Measurements from ENCODE around the gene ECSIT.

The ECSIT gene

GRCh38 chr19:11464333-11465265, 64.3 kb downstream of the ECSIT start:
- ATAC-seq = no peak
- TF ChIP-seq ZNF70 (CRISPR knock-in tag; IDR thresholded peaks at IDR 0.05) (no peak), PPARA (CRISPR knock-in tag; IDR thresholded peaks at IDR 0.05; ENCODE audit: borderline replicate concordance) (no peak), ZC3H10 (CRISPR knock-in tag; IDR thresholded peaks at IDR 0.05) (no peak), ESRRG (CRISPR knock-in tag; IDR thresholded peaks at IDR 0.05) (no peak)
- TF ChIP-seq, protein P1, sequence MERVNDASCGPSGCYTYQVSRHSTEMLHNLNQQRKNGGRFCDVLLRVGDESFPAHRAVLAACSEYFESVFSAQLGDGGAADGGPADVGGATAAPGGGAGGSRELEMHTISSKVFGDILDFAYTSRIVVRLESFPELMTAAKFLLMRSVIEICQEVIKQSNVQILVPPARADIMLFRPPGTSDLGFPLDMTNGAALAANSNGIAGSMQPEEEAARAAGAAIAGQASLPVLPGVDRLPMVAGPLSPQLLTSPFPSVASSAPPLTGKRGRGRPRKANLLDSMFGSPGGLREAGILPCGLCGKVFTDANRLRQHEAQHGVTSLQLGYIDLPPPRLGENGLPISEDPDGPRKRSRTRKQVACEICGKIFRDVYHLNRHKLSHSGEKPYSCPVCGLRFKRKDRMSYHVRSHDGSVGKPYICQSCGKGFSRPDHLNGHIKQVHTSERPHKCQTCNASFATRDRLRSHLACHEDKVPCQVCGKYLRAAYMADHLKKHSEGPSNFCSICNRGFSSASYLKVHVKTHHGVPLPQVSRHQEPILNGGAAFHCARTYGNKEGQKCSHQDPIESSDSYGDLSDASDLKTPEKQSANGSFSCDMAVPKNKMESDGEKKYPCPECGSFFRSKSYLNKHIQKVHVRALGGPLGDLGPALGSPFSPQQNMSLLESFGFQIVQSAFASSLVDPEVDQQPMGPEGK (CRISPR knock-in tag; IDR thresholded peaks at IDR 0.05; ENCODE audit: borderline replicate concordance) = no peak
- TF ChIP-seq, protein P2, sequence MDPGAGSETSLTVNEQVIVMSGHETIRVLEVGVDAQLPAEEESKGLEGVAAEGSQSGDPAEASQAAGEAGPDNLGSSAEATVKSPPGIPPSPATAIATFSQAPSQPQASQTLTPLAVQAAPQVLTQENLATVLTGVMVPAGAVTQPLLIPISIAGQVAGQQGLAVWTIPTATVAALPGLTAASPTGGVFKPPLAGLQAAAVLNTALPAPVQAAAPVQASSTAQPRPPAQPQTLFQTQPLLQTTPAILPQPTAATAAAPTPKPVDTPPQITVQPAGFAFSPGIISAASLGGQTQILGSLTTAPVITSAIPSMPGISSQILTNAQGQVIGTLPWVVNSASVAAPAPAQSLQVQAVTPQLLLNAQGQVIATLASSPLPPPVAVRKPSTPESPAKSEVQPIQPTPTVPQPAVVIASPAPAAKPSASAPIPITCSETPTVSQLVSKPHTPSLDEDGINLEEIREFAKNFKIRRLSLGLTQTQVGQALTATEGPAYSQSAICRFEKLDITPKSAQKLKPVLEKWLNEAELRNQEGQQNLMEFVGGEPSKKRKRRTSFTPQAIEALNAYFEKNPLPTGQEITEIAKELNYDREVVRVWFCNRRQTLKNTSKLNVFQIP (CRISPR knock-in tag; IDR thresholded peaks at IDR 0.05; ENCODE audit: borderline replicate concordance, low read depth) = no peak

- TF ChIP-seq CSDC2 (CRISPR knock-in tag; IDR thresholded peaks at IDR 0.05) (no peak), ZC3H10 (CRISPR knock-in tag; IDR thresholded peaks at IDR 0.05) (no peak), ARNTL (CRISPR knock-in tag; IDR thresholded peaks at IDR 0.05; ENCODE audit: borderline replicate concordance, low read depth) (no peak), SNAI2 (CRISPR knock-in tag; IDR thresholded peaks at IDR 0.05) (no peak), TCF4 (CRISPR knock-in tag; IDR thresholded peaks at IDR 0.05; ENCODE audit: borderline replicate concordance) (no peak), GLIS3 (CRISPR knock-in tag; IDR thresholded peaks at IDR 0.05) (no peak), ZNF565 (CRISPR knock-in tag; conservative IDR thresholded peaks at IDR 0.05; ENCODE audit: low read depth) (no peak), ZNF70 (CRISPR knock-in tag; IDR thresholded peaks at IDR 0.05) (no peak), RARB (CRISPR knock-in tag; IDR thresholded peaks at IDR 0.05) (no peak), BACH2 (CRISPR knock-in tag; IDR thresholded peaks at IDR 0.05; ENCODE audit: borderline replicate concordance) (no peak), ZFP3 (CRISPR knock-in tag; IDR thresholded peaks at IDR 0.05) (no peak), ZNF8 (CRISPR knock-in tag; IDR thresholded peaks at IDR 0.05) (no peak), PPARA (CRISPR knock-in tag; IDR thresholded peaks at IDR 0.05; ENCODE audit: borderline replicate concordance) (no peak), OSR1 (CRISPR knock-in tag; IDR thresholded peaks at IDR 0.05) (no peak)
- TF ChIP-seq, protein P2 (CRISPR knock-in tag; IDR thresholded peaks at IDR 0.05; ENCODE audit: borderline replicate concordance, low read depth) = no peak
- TF ChIP-seq, protein P3, sequence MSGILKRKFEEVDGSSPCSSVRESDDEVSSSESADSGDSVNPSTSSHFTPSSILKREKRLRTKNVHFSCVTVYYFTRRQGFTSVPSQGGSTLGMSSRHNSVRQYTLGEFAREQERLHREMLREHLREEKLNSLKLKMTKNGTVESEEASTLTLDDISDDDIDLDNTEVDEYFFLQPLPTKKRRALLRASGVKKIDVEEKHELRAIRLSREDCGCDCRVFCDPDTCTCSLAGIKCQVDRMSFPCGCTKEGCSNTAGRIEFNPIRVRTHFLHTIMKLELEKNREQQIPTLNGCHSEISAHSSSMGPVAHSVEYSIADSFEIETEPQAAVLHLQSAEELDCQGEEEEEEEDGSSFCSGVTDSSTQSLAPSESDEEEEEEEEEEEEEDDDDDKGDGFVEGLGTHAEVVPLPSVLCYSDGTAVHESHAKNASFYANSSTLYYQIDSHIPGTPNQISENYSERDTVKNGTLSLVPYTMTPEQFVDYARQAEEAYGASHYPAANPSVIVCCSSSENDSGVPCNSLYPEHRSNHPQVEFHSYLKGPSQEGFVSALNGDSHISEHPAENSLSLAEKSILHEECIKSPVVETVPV (CRISPR knock-in tag; IDR thresholded peaks at IDR 0.05) = no peak
- TF ChIP-seq, protein P4, sequence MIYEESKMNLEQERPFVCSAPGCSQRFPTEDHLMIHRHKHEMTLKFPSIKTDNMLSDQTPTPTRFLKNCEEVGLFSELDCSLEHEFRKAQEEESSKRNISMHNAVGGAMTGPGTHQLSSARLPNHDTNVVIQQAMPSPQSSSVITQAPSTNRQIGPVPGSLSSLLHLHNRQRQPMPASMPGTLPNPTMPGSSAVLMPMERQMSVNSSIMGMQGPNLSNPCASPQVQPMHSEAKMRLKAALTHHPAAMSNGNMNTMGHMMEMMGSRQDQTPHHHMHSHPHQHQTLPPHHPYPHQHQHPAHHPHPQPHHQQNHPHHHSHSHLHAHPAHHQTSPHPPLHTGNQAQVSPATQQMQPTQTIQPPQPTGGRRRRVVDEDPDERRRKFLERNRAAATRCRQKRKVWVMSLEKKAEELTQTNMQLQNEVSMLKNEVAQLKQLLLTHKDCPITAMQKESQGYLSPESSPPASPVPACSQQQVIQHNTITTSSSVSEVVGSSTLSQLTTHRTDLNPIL (CRISPR knock-in tag; IDR thresholded peaks at IDR 0.05; ENCODE audit: low read depth) = no peak
- TF ChIP-seq, protein P1 (CRISPR knock-in tag; IDR thresholded peaks at IDR 0.05; ENCODE audit: borderline replicate concordance) = no peak
- ATAC-seq = no peak
Measured at GRCh38 chr19:11463391-11463790, 65.5 kb downstream of the ECSIT start.

All from SK-N-SH treated with all-trans-retinoic acid at 6 μM for 48 hours (cell line).